SJCRH30 (cell line): ENCODE data around the gene P2RY8. TPM values are rescaled to one million over a fixed set of nuclear protein-coding genes. Genes with fewer than 3 reads are reported as not detected.

ENCODE experiments used
- DNase-seq, 2 experiments: peaks; one replicate each; pipeline ENCODE4 v3.0.0-alpha.2; 2015 to 2020
- H3K27ac ChIP-seq: fragments of 250-450 bp; sonication (Bioruptor Pico); 2 replicates; pipeline ENCODE4 v1.5.1; 2020; ENCODE audit warnings: mild to moderate bottlenecking, moderate library complexity
- H3K27me3 ChIP-seq: fragments of 250-450 bp; sonication (Bioruptor Pico); 2 replicates; pipeline ENCODE4 v1.5.1; 2020; ENCODE audit warnings: mild to moderate bottlenecking, moderate library complexity
- H3K36me3 ChIP-seq: fragments of 250-450 bp; sonication (Bioruptor Pico); 2 replicates; pipeline ENCODE4 v1.5.1; 2020; ENCODE audit warnings: mild to moderate bottlenecking, moderate library complexity
- H3K4me1 ChIP-seq: fragments of 250-450 bp; sonication (Bioruptor Pico); 2 replicates; pipeline ENCODE4 v1.5.1; 2020; ENCODE audit warnings: mild to moderate bottlenecking, moderate library complexity
- H3K4me3 ChIP-seq: fragments of 250-450 bp; sonication (Bioruptor Pico); 2 replicates; pipeline ENCODE4 v1.5.1; 2020; ENCODE audit warnings: mild to moderate bottlenecking, moderate library complexity
- H3K9me3 ChIP-seq: fragments of 250-450 bp; sonication (Bioruptor Pico); replicated peaks from 2 replicates; pipeline ENCODE4 v1.5.1; 2020; ENCODE audit warnings: mild to moderate bottlenecking, moderate library complexity
- total RNA-seq: library from RNA; depleted of rRNA; stranded (reverse); fragments of >200 nt; shearing (Covaris generic); gene quantifications from 2 replicates; pipeline ENCODE4 v1.2.3, GENCODE V29; 2014; rRNA removed

The P2RY8 gene
- total RNA-seq, 1 experiment from 2014 or later, result 0.08 TPM

DNA sequence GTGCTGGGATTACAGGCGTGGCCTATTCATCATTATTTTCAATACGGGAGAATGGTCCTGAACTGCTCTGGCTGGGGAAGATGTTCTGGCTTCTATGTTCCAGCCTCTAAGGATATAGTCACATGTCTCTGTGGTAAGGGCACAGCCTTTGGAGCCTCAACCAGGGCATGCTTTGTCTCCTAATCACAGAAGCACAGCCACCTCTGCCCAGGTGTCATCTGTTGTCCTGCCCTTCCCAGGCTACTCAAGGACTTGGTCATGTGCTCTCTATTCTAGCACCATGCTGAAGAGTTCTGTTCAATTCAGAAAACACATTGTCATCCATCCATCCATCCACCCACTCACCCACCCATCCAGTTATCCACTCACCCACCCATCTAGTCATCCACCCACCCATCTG is 113.8 kb downstream of the P2RY8 start:
- no peaks in the 10 kb centered on the region for H3K4me1 ChIP-seq
- DNase-seq, result no peak
- no peak overlapping the region for H3K27ac ChIP-seq
- peaks cover 69% of the 10 kb centered on the region for H3K36me3 ChIP-seq
- peaks cover 12% of the 10 kb centered on the region for H3K9me3 ChIP-seq
- no peak overlapping the region for H3K4me3 ChIP-seq
- H3K27me3 ChIP-seq, result no peaks in the 10 kb centered on the region

DNA sequence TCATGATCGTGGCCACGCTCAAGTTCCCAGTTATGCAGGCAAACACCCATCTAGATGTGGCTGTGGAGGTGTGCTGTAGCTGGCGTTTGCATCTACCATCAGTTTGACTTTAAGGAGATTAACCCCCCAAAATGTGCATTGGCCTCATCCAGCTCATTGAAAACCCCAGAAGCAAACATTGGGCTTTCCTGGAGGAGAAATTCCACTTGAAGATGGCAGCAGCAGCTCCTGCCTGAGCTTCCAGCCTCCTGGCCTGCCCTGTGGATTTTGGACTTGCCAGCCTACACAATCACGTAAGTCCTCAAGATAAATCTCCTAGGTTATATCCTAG is 114.9 kb downstream of the P2RY8 start:
- no peak overlapping the region for H3K4me3 ChIP-seq
- H3K27ac ChIP-seq, result no peak overlapping the region
- DNase-seq, result no peak
- H3K27me3 ChIP-seq, result no peaks in the 10 kb centered on the region
- peaks cover 66% of the 10 kb centered on the region for H3K36me3 ChIP-seq
- H3K4me1 ChIP-seq, result no peaks in the 10 kb centered on the region
- H3K9me3 ChIP-seq, result peaks cover 12% of the 10 kb centered on the region

DNA sequence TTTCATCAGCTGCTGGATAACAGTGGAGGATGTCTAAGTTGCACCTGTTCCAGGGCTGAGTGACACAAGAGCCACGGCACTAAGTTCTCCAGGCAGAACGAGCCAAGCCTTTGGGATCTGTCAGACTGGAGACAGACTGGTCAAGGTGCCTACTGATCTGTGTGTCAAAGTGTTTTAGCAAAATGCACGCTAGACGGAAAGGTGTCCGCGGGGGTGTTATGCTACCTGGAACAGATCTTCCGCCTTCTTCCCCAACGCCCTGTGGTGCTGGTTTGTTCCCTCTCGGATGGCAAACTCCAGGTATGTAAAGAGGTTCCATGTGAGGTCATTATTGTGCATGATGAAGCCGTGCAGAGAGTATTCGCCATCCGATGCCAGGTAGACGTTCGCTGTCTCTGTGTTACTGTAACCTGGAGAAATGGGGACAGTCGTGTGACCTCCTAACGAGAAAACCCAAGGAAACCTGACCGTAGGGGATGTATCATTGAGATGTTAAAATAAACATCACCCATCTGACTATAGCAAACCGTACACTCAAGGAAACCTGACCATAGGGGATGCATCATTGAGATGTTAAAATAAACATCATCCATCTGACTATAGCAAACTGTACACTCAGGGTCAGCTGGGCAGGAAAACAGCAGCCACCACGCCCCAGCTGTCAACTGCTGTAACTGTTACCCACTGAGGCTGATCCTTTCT is 115.4 kb downstream of the P2RY8 start:
- H3K27me3 ChIP-seq, result no peaks in the 10 kb centered on the region
- peak in 1 of 2 experiments; percentile 48 for DNase-seq
- peaks cover 12% of the 10 kb centered on the region for H3K9me3 ChIP-seq
- H3K36me3 ChIP-seq, result peaks cover 66% of the 10 kb centered on the region
- no peak overlapping the region for H3K27ac ChIP-seq
- H3K4me1 ChIP-seq, result no peaks in the 10 kb centered on the region
- no peak overlapping the region for H3K4me3 ChIP-seq

DNA sequence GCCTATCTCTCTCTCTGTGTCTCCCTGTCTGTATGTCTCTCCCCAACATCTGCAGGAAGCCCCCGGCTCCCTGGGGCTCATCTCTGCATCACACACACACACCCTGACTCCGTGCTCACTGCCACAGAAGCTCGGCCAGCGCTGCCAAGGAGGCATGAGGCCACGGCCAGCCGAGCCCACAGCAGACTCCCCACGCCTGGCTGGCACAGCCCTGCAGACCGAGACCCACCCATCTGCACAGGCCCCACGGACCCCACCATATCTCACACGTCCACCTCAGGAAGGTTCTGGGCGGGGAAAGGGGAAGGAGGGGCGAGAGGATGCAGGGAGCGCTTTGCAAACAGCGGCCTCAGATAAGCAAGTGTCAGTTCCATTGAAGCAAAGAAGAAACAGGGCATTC is 116.6 kb downstream of the P2RY8 start:
- no peak for DNase-seq
- Histone ChIP-seq H3K27ac (no peak overlapping the region), H3K9me3 (peaks cover 12% of the 10 kb centered on the region), H3K4me3 (no peak overlapping the region), H3K36me3 (peaks cover 62% of the 10 kb centered on the region), H3K4me1 (no peaks in the 10 kb centered on the region), H3K27me3 (no peaks in the 10 kb centered on the region)

DNA sequence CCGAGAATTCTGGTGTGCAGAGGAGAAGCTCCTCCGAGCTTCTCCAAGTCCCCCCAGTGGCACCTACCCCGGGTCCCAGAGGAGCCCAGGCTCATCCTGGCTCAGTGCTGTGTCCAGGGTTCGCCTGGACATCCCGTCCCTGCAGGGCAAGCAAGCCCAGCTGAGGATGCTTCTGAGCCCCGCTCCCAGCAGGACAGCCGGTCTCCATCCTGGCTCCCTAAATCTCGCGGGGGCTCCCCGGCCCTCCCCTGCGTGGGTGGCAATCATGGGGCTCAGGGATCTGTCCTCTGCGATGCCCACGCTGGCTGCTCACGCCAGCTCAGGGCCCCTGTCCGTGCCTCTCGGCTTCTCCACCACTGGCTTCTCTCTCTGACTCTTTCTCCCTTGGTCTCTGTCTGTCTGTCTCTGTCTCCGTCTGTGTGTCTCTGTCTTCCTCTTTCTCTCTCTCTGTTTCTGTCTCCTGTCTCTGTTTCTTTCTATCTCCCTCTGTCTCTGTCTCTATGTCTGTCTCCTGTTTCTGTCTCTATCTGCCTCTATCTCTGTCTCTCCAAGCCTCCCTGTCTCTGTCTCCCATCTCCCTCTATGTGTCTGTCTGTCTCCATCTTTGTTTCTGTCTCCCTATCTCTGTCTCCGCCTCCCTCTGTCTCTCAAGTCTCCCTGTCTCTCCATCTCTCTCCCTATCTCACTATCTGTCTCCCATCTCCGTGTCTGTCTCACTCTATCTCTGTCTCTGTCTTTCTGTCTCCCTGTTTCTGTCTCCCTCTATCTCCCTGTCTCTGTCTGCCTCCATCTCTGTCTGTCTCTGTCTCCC is 117.2 kb downstream of the P2RY8 start:
- Histone ChIP-seq H3K4me1 (no peaks in the 10 kb centered on the region), H3K27me3 (no peaks in the 10 kb centered on the region), H3K4me3 (no peak overlapping the region), H3K27ac (no peak overlapping the region), H3K9me3 (peaks cover 12% of the 10 kb centered on the region), H3K36me3 (peaks cover 56% of the 10 kb centered on the region)
- DNase-seq, result no peak

DNA sequence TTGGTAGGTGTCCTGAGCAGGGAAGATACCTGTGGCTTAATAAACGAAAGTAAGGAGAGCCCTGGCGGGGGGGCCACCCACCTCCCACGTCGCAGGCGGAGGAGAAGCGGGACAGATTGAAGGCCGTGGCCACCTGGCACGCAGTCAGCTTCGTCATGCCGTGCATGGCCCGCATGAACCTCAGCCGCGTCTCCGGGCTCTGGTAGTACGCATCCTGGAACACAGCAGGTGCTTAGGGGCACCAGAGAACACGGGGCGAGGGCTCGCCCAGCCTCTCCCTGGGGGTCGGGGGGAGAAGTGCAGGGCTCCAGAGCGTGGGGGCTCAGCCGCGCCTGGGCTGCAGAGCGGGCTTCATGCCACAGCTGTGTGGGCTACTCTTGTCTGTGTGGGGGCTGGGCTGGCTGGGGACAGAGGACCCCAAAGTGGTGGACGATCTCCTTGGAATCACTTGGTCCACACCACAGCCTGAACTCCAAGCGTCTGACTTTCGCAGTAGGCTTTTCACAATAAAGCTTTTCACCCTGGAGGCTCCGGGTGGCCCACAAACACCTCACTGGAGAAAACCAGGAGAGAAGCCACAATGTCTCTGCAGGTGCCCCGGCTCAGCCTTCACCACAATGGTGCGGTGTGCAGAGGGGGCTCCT is 118.0 kb downstream of the P2RY8 start:
- H3K4me3 ChIP-seq, result no peak overlapping the region
- no peaks in the 10 kb centered on the region for H3K4me1 ChIP-seq
- peaks cover 12% of the 10 kb centered on the region for H3K9me3 ChIP-seq
- H3K36me3 ChIP-seq, result peaks cover 55% of the 10 kb centered on the region
- no peak for DNase-seq
- H3K27ac ChIP-seq, result no peak overlapping the region
- no peaks in the 10 kb centered on the region for H3K27me3 ChIP-seq

DNA sequence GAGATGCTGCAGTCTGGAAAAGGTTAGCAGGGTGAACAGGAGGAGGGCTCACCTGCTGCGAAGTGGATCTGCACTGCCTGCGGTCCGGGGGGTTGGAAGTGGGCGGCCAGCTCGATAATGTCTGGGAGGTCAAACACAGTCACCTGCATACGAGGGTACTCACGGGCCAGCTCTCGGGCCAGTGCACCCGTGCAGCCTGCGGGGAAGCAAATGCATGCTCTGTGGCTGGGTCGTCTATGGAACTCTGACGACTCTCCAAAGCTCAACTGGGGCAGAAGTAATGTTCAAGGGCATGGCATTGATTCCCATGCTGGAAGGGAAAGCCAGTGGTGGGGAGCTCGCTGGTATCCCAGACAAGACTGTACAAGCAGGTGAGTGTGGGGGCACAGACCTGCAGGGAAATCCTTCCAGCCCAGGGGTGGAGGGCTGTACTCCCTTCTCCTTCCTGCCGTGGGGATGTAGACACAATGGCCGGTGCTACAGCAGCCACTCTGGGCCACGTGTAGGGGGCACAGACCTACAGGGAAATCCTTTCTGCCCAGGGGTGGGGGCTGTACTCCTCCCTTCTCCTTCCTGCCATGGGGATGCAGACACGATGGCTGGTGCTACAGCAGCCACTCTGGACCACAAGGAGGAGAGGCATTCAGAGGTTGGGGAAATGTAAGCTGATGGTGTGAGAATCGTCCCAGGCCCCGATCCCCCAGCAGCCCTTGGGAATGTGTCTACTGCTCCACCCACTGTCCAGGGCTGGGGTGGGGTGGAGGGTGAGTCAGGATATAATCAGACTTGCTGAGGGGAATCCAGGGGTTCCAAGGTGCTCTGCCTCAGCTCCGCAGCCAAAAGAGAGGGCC is 118.8 kb downstream of the P2RY8 start:
- peaks cover 59% of the 10 kb centered on the region for H3K36me3 ChIP-seq
- peaks cover 10% of the 10 kb centered on the region for H3K9me3 ChIP-seq
- H3K27ac ChIP-seq, result no peak overlapping the region
- no peaks in the 10 kb centered on the region for H3K27me3 ChIP-seq
- no peaks in the 10 kb centered on the region for H3K4me1 ChIP-seq
- no peak overlapping the region for H3K4me3 ChIP-seq
- DNase-seq, result no peak

DNA sequence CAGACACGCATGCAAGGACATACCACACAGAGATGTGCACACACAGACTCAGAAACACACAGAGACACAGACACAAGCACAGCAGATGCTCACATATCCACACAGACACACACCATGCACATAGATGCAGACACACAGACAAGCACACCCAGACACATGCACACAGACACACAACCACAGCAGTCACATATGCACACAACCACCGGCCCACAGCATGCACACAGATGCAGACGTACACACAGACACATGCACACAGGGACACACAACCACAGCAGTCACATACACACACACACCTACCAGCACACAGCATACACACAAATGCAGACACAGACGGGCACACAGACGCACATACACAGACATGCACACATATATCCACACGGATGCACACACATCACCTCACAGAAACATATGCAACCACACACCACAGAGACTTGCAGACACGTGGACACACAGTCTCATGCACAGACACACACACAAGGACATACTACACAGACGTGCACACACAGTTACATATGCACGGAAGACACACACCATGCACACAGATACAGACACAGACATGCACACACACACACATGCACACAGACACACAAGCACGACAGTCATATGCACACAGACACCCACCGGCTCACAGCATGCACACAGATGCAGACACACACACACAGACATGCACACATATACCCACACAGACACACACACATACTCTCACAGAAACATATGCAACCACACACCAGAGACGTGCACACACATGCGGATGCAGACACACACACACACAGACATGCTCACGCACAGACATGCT is 119.8 kb downstream of the P2RY8 start:
- no peak for DNase-seq
- Histone ChIP-seq H3K4me1 (no peaks in the 10 kb centered on the region), H3K27me3 (no peaks in the 10 kb centered on the region), H3K9me3 (peaks cover 5% of the 10 kb centered on the region), H3K4me3 (no peak overlapping the region), H3K27ac (no peak overlapping the region), H3K36me3 (peaks cover 57% of the 10 kb centered on the region)

DNA sequence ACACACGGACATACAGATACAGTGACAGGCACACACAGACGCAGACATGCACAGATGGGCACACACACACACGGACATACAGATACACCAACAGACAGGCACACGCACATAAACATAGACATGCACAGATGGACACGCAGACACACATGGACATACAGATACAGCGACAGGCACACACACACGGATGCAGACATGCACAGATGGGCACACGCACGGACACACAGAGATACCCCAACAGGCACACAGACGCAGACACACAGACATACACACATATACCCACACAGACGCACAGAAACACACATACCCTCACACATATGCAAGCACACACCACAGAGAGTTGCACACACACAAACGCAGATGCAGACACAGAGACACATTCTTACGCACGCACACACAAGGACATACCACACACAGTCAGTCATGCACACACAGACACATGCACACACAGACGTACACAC is 120.6 kb downstream of the P2RY8 start:
- H3K36me3 ChIP-seq, result peaks cover 52% of the 10 kb centered on the region
- no peaks in the 10 kb centered on the region for H3K4me1 ChIP-seq
- H3K4me3 ChIP-seq, result no peak overlapping the region
- no peak overlapping the region for H3K27ac ChIP-seq
- no peak for DNase-seq
- H3K9me3 ChIP-seq, result no peaks in the 10 kb centered on the region
- no peaks in the 10 kb centered on the region for H3K27me3 ChIP-seq

Other genes starting within 250 kb of the P2RY8 start
- gene IL3RA, start 200.4 kb downstream of the P2RY8 start, total RNA-seq, result not detected in 2 replicates
- 374 and 387 TPM in 2 replicates for gene SLC25A6, start 145.1 kb downstream of the P2RY8 start, total RNA-seq
- gene ASMTL, start 84.3 kb downstream of the P2RY8 start, total RNA-seq, result 26.4 and 27.5 TPM in 2 replicates
- gene AKAP17A, start 54.4 kb upstream of the P2RY8 start, total RNA-seq, result 25.7 and 28.4 TPM in 2 replicates
- gene ASMT, start 77.9 kb upstream of the P2RY8 start, total RNA-seq, result not detected in 2 replicates